ENCODE results near the gene ACSS1. TPM values are rescaled to one million over a fixed set of nuclear protein-coding genes. Genes with fewer than 3 reads are reported as not detected.

The ACSS1 gene
- total RNA-seq, 1 donor from 2014 or later, result 7.3 TPM

- TF ChIP-seq CTCF (IDR thresholded peaks at IDR 0.05; ENCODE audit: insufficient read depth, low read length, poor library complexity, severe bottlenecking), result no peak
- H3K36me3 ChIP-seq (ENCODE audit: control insufficient read depth, insufficient read depth, low read length), result no peaks in the 10 kb centered on the region
- DNase-seq (ENCODE audit: low read depth), result no peak
- H3K4me3 ChIP-seq (ENCODE audit: low read depth, low read length), result no peak within 1 kb of the TSS
- H3K27me3 ChIP-seq (ENCODE audit: control insufficient read depth, insufficient read depth, low read length), result peaks cover 85% of the 10 kb centered on the region
These were observed 24.0 kb upstream of the ACSS1 start, which contains the start of gene VSX1 for GRCh38 chr20:25081730-25082497. Gene VSX1, minus strand, starts transcription at chr20:25082141. Its CDS starts 45 bp downstream, at chr20:25082096.

GRCh38 chr20:25081065-25081729 lies 23.3 kb upstream of the ACSS1 start:
- H3K36me3 ChIP-seq (ENCODE audit: control insufficient read depth, insufficient read depth, low read length), result no peaks in the 10 kb centered on the region
- no peak overlapping the region for H3K4me3 ChIP-seq (ENCODE audit: low read depth, low read length)
- H3K27me3 ChIP-seq (ENCODE audit: control insufficient read depth, insufficient read depth, low read length), result peaks cover 83% of the 10 kb centered on the region
- TF ChIP-seq CTCF (IDR thresholded peaks at IDR 0.05; ENCODE audit: insufficient read depth, low read length, poor library complexity, severe bottlenecking), result no peak
- DNase-seq (ENCODE audit: low read depth), result no peak

- peaks cover 68% of the 10 kb centered on the region for H3K27me3 ChIP-seq (ENCODE audit: control insufficient read depth, insufficient read depth, low read length)
These were observed 21.2 kb upstream of the ACSS1 start for GRCh38 chr20:25079171-25079570.

GRCh38 chr20:25078662-25079061 lies 20.7 kb upstream of the ACSS1 start:
- Histone ChIP-seq H3K36me3 (ENCODE audit: control insufficient read depth, insufficient read depth, low read length) (no peaks in the 10 kb centered on the region), H3K4me3 (ENCODE audit: low read depth, low read length) (no peak overlapping the region), H3K27me3 (ENCODE audit: control insufficient read depth, insufficient read depth, low read length) (peaks cover 64% of the 10 kb centered on the region)
- TF ChIP-seq CTCF (IDR thresholded peaks at IDR 0.05; ENCODE audit: insufficient read depth, low read length, poor library complexity, severe bottlenecking), result no peak
- DNase-seq (ENCODE audit: low read depth), result no peak

More at GRCh38 chr20:25079171-25079570, 21.2 kb upstream of the ACSS1 start:
- Histone ChIP-seq H3K4me3 (ENCODE audit: low read depth, low read length) (no peak overlapping the region), H3K36me3 (ENCODE audit: control insufficient read depth, insufficient read depth, low read length) (no peaks in the 10 kb centered on the region)
- no peak for TF ChIP-seq CTCF (IDR thresholded peaks at IDR 0.05; ENCODE audit: insufficient read depth, low read length, poor library complexity, severe bottlenecking)
- no peak for DNase-seq (ENCODE audit: low read depth)

- TF ChIP-seq CTCF (IDR thresholded peaks at IDR 0.05; ENCODE audit: insufficient read depth, low read length, poor library complexity, severe bottlenecking), result no peak
- no peaks in the 10 kb centered on the region for H3K36me3 ChIP-seq (ENCODE audit: control insufficient read depth, insufficient read depth, low read length)
- no peak for DNase-seq (ENCODE audit: low read depth)
- no peak overlapping the region for H3K4me3 ChIP-seq (ENCODE audit: low read depth, low read length)
- H3K27me3 ChIP-seq (ENCODE audit: control insufficient read depth, insufficient read depth, low read length), result peaks cover 58% of the 10 kb centered on the region
These were observed 19.8 kb upstream of the ACSS1 start for GRCh38 chr20:25077610-25078169.

Measured in kidney epithelial cell (primary cell).